ENCODE results near the gene SMAD9. TPM values are rescaled to one million over a fixed set of nuclear protein-coding genes. Genes with fewer than 3 reads are reported as not detected.
A peak's percentile ranks its signal among the peaks of the same experiment; 100 is the strongest.

Gene SMAD9
- total and polyA plus RNA-seq, 2 of the 13 experiments (the other 11 are each of a cell fraction or from before 2014, with no cell fraction given): 4.2 to 7.7 TPM

DNA sequence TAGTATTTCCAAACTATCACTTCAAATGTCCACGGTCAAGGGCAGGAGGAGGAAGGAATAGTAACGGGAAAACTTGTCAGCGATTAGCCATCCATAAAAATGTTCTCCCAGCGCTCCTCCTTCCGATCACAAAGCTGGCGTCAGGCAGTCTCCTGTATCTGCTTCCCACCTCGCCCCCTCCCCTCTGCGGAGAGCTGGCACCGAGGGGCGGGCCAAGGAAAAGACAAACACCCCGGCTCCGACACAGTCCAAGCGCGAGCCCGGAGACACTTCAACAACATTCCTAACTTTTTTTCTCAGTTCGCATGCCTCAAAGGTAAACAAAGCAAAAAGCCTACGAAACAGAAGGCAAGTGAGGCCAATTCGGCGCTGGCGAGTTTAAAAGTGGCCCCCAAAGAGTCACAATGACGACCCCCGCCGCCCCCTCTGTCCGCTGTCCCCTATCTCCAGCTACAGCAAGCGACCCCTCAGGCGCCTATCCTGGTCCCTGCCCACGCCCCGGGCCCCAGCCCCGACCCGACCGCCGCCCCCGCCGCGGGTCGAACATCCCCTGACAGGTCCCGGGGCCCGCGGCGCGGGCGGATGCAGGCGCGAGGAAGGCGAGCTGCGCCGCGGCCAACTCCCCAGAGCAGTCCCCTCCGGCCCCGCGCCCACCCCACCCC lies 736 bp downstream of the SMAD9 start (continued):
- TF ChIP-seq TEAD3 (CRISPR knock-in tag; optimal IDR thresholded peaks at IDR 0.05; ENCODE audit: borderline replicate concordance) (peak; percentile 8), POLR2A (IDR thresholded peaks at IDR 0.05; ENCODE audit: insufficient read depth in 1 of 2, low read depth in 2 of 2, low read length in 2 of 2) (peak in 1 of 2 experiments; percentile 27; a peak in 1 of 4 replicates), SP5 (CRISPR knock-in tag; IDR thresholded peaks at IDR 0.05; ENCODE audit: borderline replicate concordance, low read depth) (peak; percentile 51), GABPB1 (CRISPR knock-in tag; IDR thresholded peaks at IDR 0.05) (peak; percentile 23; the same call in 1 of the 2 replicates), ZNF264 (CRISPR knock-in tag; IDR thresholded peaks at IDR 0.05) (no peak), NR2F2 (IDR thresholded peaks at IDR 0.05; ENCODE audit: borderline replicate concordance, low read depth) (peak; percentile 18; the same call in 1 of the 2 replicates), ZNF263 (CRISPR knock-in tag; IDR thresholded peaks at IDR 0.05) (no peak), U2AF2 (IDR thresholded peaks at IDR 0.05; ENCODE audit: low read depth, low read length) (no peak), ZNF501 (CRISPR knock-in tag; IDR thresholded peaks at IDR 0.05) (peak; percentile 28; the same call in 1 of the 2 replicates), ZNF33B (CRISPR knock-in tag; IDR thresholded peaks at IDR 0.05) (no peak), HOXA3 (CRISPR knock-in tag; IDR thresholded peaks at IDR 0.05) (peak; percentile 34; the same call in 1 of the 2 replicates), MXI1 (IDR thresholded peaks at IDR 0.05; ENCODE audit: borderline replicate concordance, low read depth, low read length) (peak; percentile 6; the same call in 1 of the 3 replicates), SAP130 (CRISPR knock-in tag; IDR thresholded peaks at IDR 0.05; ENCODE audit: low read depth) (peak; percentile 59), ZBTB7B (CRISPR knock-in tag; IDR thresholded peaks at IDR 0.05) (peak; percentile 58; the same call in 1 of the 2 replicates), SALL1 (CRISPR knock-in tag; IDR thresholded peaks at IDR 0.05) (peak; percentile 52; the same call in 1 of the 2 replicates)
- TF ChIP-seq, protein P1, sequence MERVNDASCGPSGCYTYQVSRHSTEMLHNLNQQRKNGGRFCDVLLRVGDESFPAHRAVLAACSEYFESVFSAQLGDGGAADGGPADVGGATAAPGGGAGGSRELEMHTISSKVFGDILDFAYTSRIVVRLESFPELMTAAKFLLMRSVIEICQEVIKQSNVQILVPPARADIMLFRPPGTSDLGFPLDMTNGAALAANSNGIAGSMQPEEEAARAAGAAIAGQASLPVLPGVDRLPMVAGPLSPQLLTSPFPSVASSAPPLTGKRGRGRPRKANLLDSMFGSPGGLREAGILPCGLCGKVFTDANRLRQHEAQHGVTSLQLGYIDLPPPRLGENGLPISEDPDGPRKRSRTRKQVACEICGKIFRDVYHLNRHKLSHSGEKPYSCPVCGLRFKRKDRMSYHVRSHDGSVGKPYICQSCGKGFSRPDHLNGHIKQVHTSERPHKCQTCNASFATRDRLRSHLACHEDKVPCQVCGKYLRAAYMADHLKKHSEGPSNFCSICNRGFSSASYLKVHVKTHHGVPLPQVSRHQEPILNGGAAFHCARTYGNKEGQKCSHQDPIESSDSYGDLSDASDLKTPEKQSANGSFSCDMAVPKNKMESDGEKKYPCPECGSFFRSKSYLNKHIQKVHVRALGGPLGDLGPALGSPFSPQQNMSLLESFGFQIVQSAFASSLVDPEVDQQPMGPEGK (CRISPR knock-in tag; IDR thresholded peaks at IDR 0.05): peak; percentile 53; the same call in 1 of the 2 replicates
- TF ChIP-seq, protein P2, sequence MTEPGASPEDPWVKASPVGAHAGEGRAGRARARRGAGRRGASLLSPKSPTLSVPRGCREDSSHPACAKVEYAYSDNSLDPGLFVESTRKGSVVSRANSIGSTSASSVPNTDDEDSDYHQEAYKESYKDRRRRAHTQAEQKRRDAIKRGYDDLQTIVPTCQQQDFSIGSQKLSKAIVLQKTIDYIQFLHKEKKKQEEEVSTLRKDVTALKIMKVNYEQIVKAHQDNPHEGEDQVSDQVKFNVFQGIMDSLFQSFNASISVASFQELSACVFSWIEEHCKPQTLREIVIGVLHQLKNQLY (CRISPR knock-in tag; IDR thresholded peaks at IDR 0.05): peak; percentile 17; the same call in 1 of the 2 replicates
- TF ChIP-seq, protein P3, sequence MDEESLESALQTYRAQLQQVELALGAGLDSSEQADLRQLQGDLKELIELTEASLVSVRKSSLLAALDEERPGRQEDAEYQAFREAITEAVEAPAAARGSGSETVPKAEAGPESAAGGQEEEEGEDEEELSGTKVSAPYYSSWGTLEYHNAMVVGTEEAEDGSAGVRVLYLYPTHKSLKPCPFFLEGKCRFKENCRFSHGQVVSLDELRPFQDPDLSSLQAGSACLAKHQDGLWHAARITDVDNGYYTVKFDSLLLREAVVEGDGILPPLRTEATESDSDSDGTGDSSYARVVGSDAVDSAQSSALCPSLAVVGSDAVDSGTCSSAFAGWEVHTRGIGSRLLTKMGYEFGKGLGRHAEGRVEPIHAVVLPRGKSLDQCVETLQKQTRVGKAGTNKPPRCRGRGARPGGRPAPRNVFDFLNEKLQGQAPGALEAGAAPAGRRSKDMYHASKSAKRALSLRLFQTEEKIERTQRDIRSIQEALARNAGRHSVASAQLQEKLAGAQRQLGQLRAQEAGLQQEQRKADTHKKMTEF (CRISPR knock-in tag; IDR thresholded peaks at IDR 0.05): peak; percentile 44; the same call in 1 of the 2 replicates
- TF ChIP-seq, protein P4, sequence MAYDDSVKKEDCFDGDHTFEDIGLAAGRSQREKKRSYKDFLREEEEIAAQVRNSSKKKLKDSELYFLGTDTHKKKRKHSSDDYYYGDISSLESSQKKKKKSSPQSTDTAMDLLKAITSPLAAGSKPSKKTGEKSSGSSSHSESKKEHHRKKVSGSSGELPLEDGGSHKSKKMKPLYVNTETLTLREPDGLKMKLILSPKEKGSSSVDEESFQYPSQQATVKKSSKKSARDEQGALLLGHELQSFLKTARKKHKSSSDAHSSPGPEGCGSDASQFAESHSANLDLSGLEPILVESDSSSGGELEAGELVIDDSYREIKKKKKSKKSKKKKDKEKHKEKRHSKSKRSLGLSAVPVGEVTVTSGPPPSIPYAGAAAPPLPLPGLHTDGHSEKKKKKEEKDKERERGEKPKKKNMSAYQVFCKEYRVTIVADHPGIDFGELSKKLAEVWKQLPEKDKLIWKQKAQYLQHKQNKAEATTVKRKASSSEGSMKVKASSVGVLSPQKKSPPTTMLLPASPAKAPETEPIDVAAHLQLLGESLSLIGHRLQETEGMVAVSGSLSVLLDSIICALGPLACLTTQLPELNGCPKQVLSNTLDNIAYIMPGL (CRISPR knock-in tag; IDR thresholded peaks at IDR 0.05; ENCODE audit: borderline replicate concordance in 1 of 2, low read depth in 1 of 2): 0 out of 4 replicates have a peak, but pooled peaks of 1 of the 2 experiments have one; percentile 34
- TF ChIP-seq, protein P5, sequence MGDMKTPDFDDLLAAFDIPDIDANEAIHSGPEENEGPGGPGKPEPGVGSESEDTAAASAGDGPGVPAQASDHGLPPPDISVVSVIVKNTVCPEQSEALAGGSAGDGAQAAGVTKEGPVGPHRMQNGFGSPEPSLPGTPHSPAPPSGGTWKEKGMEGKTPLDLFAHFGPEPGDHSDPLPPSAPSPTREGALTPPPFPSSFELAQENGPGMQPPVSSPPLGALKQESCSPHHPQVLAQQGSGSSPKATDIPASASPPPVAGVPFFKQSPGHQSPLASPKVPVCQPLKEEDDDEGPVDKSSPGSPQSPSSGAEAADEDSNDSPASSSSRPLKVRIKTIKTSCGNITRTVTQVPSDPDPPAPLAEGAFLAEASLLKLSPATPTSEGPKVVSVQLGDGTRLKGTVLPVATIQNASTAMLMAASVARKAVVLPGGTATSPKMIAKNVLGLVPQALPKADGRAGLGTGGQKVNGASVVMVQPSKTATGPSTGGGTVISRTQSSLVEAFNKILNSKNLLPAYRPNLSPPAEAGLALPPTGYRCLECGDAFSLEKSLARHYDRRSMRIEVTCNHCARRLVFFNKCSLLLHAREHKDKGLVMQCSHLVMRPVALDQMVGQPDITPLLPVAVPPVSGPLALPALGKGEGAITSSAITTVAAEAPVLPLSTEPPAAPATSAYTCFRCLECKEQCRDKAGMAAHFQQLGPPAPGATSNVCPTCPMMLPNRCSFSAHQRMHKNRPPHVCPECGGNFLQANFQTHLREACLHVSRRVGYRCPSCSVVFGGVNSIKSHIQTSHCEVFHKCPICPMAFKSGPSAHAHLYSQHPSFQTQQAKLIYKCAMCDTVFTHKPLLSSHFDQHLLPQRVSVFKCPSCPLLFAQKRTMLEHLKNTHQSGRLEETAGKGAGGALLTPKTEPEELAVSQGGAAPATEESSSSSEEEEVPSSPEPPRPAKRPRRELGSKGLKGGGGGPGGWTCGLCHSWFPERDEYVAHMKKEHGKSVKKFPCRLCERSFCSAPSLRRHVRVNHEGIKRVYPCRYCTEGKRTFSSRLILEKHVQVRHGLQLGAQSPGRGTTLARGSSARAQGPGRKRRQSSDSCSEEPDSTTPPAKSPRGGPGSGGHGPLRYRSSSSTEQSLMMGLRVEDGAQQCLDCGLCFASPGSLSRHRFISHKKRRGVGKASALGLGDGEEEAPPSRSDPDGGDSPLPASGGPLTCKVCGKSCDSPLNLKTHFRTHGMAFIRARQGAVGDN (CRISPR knock-in tag; IDR thresholded peaks at IDR 0.05): peak; percentile 70

All from HepG2 (cell line).